SK-N-MC (cell line): ENCODE measurements around the gene TAOK2.
"Not testable (repeated sequence)": the region's sequence is repeated elsewhere in the genome, so short reads cannot be mapped to it uniquely, and the experiment has no call there.

Experiments
- DNase-seq: peaks from one replicate; pipeline ENCODE4 v3.0.0-alpha.2; 2011; ENCODE audit warnings: low read depth, low spot score
- H3K27ac ChIP-seq: fragments of 200-600 bp; sonication (generic); 2 replicates; pipeline ENCODE4 v1.5.1; 2016; ENCODE audit warnings: mixed run types
- H3K36me3 ChIP-seq: fragments of 200-600 bp; sonication (generic); 2 replicates; pipeline ENCODE4 v1.6.1; 2017; ENCODE audit warnings: antibody characterized with exemption, low read length, mixed read lengths; ENCODE audit not compliant: insufficient read depth
- H3K4me3 ChIP-seq: fragments of 200-600 bp; sonication (generic); 2 replicates; pipeline ENCODE4 v1.5.1; 2016
- H3K9ac ChIP-seq: fragments of 200-600 bp; sonication (generic); 2 replicates; pipeline ENCODE4 v1.8.0; 2017; ENCODE audit warnings: mixed run types, mixed read lengths; ENCODE audit not compliant: insufficient read length
- H3K9me3 ChIP-seq: fragments of 200-600 bp; sonication (generic); 2 replicates; pipeline ENCODE4 v1.6.1; 2017; ENCODE audit warnings: low read depth, mild to moderate bottlenecking, antibody characterized with exemption, low read length, moderate library complexity, mixed read lengths
- EZH2 ChIP-seq: fragments of 200-600 bp; sonication (generic); IDR thresholded peaks from one replicate; pipeline ENCODE4 v1.6.1; 2017; ENCODE audit warnings: antibody characterized with exemption
- FOXP2 ChIP-seq: optimal IDR thresholded peaks from 2 replicates; pipeline ENCODE3; 2011; ENCODE audit warnings: mild to moderate bottlenecking, moderate library complexity; ENCODE audit not compliant: insufficient read depth; ENCODE audit errors: extremely low read length, control extremely low read depth
- POLR2AphosphoS5 ChIP-seq: IDR thresholded peaks from 2 replicates; pipeline ENCODE4 v1.6.1; 2012; ENCODE audit warnings: mild to moderate bottlenecking, low read depth, low read length, borderline replicate concordance

The TAOK2 gene

DNA sequence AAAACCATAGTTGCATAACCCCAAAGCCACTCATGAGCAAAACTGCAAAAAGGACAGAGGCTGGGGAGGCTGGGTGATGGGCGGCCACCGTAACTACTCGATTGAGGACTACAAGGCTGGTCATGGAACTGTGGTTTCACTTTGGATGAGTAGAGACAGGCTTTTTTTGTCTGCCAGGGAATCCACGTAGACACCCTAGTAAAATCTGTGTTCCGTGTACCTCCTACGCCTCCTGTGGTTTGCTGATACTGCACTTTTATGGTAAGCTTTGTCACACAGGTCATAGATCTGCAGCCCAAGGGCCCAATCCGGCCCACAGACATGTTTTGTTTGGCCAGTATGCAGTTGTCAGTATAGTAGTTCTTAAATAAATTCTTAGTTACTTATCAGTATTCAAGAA, 59.6 kb downstream of the TAOK2 start:
- TF ChIP-seq POLR2AphosphoS5 = no peak
- TF ChIP-seq EZH2 = no peak
- TF ChIP-seq FOXP2 = no peak
- H3K36me3 ChIP-seq = no peaks in the 10 kb centered on the region
- no peak overlapping the region for H3K4me3 ChIP-seq
- H3K27ac ChIP-seq = no peak overlapping the region
- no peaks in the 10 kb centered on the region for H3K9me3 ChIP-seq
- no peak overlapping the region for H3K9ac ChIP-seq
- no peak for DNase-seq

- Histone ChIP-seq H3K9me3 (no peaks in the 10 kb centered on the region), H3K27ac (no peak overlapping the region), H3K36me3 (no peaks in the 10 kb centered on the region), H3K9ac (no peak overlapping the region), H3K4me3 (no peak overlapping the region)
- no peak for TF ChIP-seq POLR2AphosphoS5
- no peak for TF ChIP-seq FOXP2
- no peak for TF ChIP-seq EZH2
- no peak for DNase-seq
Observed at GRCh38 chr16:30040221-30040620, 66.6 kb downstream of the TAOK2 start.

GRCh38 chr16:30040690-30041089, 67.0 kb downstream of the TAOK2 start:
- DNase-seq, H3K36me3 ChIP-seq, H3K9me3 ChIP-seq, H3K4me3 ChIP-seq, H3K9ac ChIP-seq, H3K27ac ChIP-seq: not testable (repeated sequence)

DNA sequence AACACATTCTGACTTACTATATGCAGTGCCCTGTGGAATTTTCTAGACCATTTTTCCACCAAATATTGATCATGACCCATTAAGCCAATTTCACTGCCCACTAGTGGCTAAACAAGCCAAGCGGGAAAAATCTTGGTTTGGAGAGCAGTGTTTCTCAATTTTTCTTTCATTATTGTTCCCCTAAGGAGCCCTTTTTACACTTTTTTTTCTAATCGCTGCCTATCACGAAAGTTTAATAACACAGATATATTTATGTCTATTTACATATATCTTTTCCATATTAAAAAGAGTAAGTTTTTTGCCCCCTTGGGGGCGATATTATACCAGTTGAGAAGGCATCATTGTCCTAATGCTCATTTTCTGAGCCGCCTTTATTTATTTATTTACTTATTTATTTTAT, 68.2 kb downstream of the TAOK2 start:
- DNase-seq = no peak
- Histone ChIP-seq H3K9me3 (no peaks in the 10 kb centered on the region), H3K27ac (no peak overlapping the region), H3K9ac (no peak overlapping the region), H3K36me3 (no peaks in the 10 kb centered on the region), H3K4me3 (no peak overlapping the region)
- TF ChIP-seq FOXP2 (no peak), POLR2AphosphoS5 (no peak), EZH2 (no peak)
